Measurements from ENCODE around the gene CLEC4D.
"Not testable (repeated sequence)": the region's sequence is repeated elsewhere in the genome, so short reads cannot be mapped to it uniquely, and the experiment has no call there.

The CLEC4D gene

GRCh38 chr12:8537820-8538219 is 24.5 kb downstream of the CLEC4D start:
- not testable (repeated sequence) for DNase-seq

- DNase-seq: not testable (repeated sequence)
These were observed 27.5 kb downstream of the CLEC4D start, which contains the start of gene CLEC4E for GRCh38 chr12:8540831-8541230. CLEC4E (minus strand) TSS chr12:8540905; CDS start chr12:8540797, 108 bp downstream.

GRCh38 chr12:8541562-8541961 is 28.3 kb downstream of the CLEC4D start:
- DNase-seq: no peak

- peak; percentile 89 for DNase-seq
These were observed 31.0 kb downstream of the CLEC4D start for GRCh38 chr12:8544295-8544694.

- no peak for DNase-seq
These were observed 33.3 kb downstream of the CLEC4D start for GRCh38 chr12:8546591-8546990.

GRCh38 chr12:8547645-8548044 is 34.3 kb downstream of the CLEC4D start:
- DNase-seq: no peak

- DNase-seq: no peak
These were observed 34.9 kb downstream of the CLEC4D start for GRCh38 chr12:8548192-8548591.

- DNase-seq: no peak
These were observed 36.1 kb downstream of the CLEC4D start for GRCh38 chr12:8549381-8549780.

- no peak for DNase-seq
These were observed 39.9 kb downstream of the CLEC4D start for GRCh38 chr12:8553088-8553627.

- no peak for DNase-seq
These were observed 41.3 kb downstream of the CLEC4D start for GRCh38 chr12:8554451-8555195.

- no peak for DNase-seq
These were observed 43.3 kb downstream of the CLEC4D start for GRCh38 chr12:8556531-8557097.

GRCh38 chr12:8559676-8560075 is 46.4 kb downstream of the CLEC4D start:
- DNase-seq: no peak

- DNase-seq: no peak
These were observed 47.7 kb downstream of the CLEC4D start for GRCh38 chr12:8561011-8561410.

- DNase-seq: no peak
These were observed 49.0 kb downstream of the CLEC4D start for GRCh38 chr12:8562310-8562709.

GRCh38 chr12:8563356-8563755 is 50.1 kb downstream of the CLEC4D start:
- DNase-seq: no peak

GRCh38 chr12:8564656-8565055 is 51.4 kb downstream of the CLEC4D start:
- DNase-seq: no peak

- DNase-seq: not testable (repeated sequence)
These were observed 52.7 kb downstream of the CLEC4D start for GRCh38 chr12:8566052-8566451.

GRCh38 chr12:8566525-8566924 is 53.2 kb downstream of the CLEC4D start:
- DNase-seq: no peak

All from eye (tissue), 1 donor.